Fibroblast of lung (primary cell): ENCODE results near the gene KCNH2. TPM values are rescaled to one million over a fixed set of nuclear protein-coding genes. Genes with fewer than 3 reads are reported as not detected.

Experiments used
- DNase-seq, 2 donors: peaks; one replicate each; pipeline versions ENCODE4 v3.0.0 to v3.0.0-alpha.2; 2010; ENCODE audit warnings: low read depth in 2 of 2
- H2AFZ ChIP-seq: 2 replicates; pipeline ENCODE4 v1.5.1; 2012; ENCODE audit warnings: low read length, control low read depth, inconsistent platforms
- H3K27ac ChIP-seq: 2 replicates; pipeline ENCODE4 v1.5.1; 2011; ENCODE audit warnings: low read length, control low read depth; ENCODE audit not compliant: insufficient read depth
- H3K27me3 ChIP-seq: 2 replicates; pipeline ENCODE4 v1.5.1; 2011; ENCODE audit warnings: mild to moderate bottlenecking, low read length; ENCODE audit not compliant: control insufficient read depth, insufficient read depth
- H3K36me3 ChIP-seq: 2 replicates; pipeline ENCODE4 v1.5.1; 2011; ENCODE audit warnings: low read length; ENCODE audit not compliant: control insufficient read depth, insufficient read depth
- H3K4me1 ChIP-seq: 2 replicates; pipeline ENCODE4 v1.5.1; 2011; ENCODE audit warnings: low read length; ENCODE audit not compliant: control insufficient read depth, insufficient read depth; ENCODE audit errors: extremely low read depth
- H3K4me2 ChIP-seq: 2 replicates; pipeline ENCODE4 v1.5.1; 2011; ENCODE audit warnings: low read length, control low read depth; ENCODE audit not compliant: insufficient read depth; ENCODE audit errors: extremely low read depth
- H3K4me3 ChIP-seq, 4 experiments: fragments of 200-600 bp in 1 of 4; sonication (generic) in 1 of 4; replicated peaks in 1 of 4; 2 replicates each; pipeline ENCODE4 v1.5.1; 2011 to 2016; ENCODE audit warnings: low read length in 4 of 4, low read depth in 3 of 4, mild to moderate bottlenecking in 3 of 4, control low read depth in 2 of 4, inconsistent platforms in 1 of 4, mixed read lengths in 1 of 4; ENCODE audit not compliant: insufficient read depth in 1 of 4; ENCODE audit errors: control extremely low read depth in 1 of 4
- H3K79me2 ChIP-seq: 2 replicates; pipeline ENCODE4 v1.5.1; 2012; ENCODE audit warnings: mild to moderate bottlenecking, low read length, inconsistent platforms; ENCODE audit not compliant: control insufficient read depth, insufficient read depth
- H3K9ac ChIP-seq: 2 replicates; pipeline ENCODE4 v1.5.1; 2011; ENCODE audit warnings: mild to moderate bottlenecking, low read length, control low read depth; ENCODE audit not compliant: insufficient read depth
- H3K9me3 ChIP-seq: 2 replicates; pipeline ENCODE4 v1.5.1; 2012; ENCODE audit warnings: low read depth, low read length; ENCODE audit not compliant: control insufficient read depth, insufficient read depth
- H4K20me1 ChIP-seq: 2 replicates; pipeline ENCODE4 v1.5.1; 2011; ENCODE audit warnings: low read length; ENCODE audit not compliant: control insufficient read depth, insufficient read depth; ENCODE audit errors: extremely low read depth
- CTCF ChIP-seq, 2 donors: IDR thresholded peaks in 1 of 2; conservative IDR thresholded peaks in 1 of 2; 1 replicate in 1 of 2; 2 replicates in 1 of 2; pipeline ENCODE4 v1.5.1; 2011 to 2012; ENCODE audit warnings: low read length in 2 of 2, control low read depth in 1 of 2, inconsistent platforms in 1 of 2, low read depth in 1 of 2, mild to moderate bottlenecking in 1 of 2
- EZH2 ChIP-seq: IDR thresholded peaks from 2 replicates; pipeline ENCODE4 v1.5.1; 2012; ENCODE audit warnings: low read length, control low read depth, mild to moderate bottlenecking; ENCODE audit errors: missing control alignments
- polyA plus RNA-seq, 2 donors: library from polyadenylated mRNA; depleted of rRNA in 1 of 2; stranded (reverse) in 1 of 2; unstranded in 1 of 2; fragments of >200 nt; gene quantifications; 2 replicates each; pipeline ENCODE4 v1.2.1, GENCODE V29; 2011 to 2012; ENCODE audit warnings: missing spikeins in 1 of 2
- total RNA-seq: library from RNA; depleted of rRNA; stranded (reverse); fragments of >200 nt; gene quantifications from 2 replicates; pipeline ENCODE4 v1.2.1, GENCODE V29; 2014

Gene KCNH2
- total and polyA plus RNA-seq, 2 donors (not counting 1 experiment from before 2014, with no cell fraction given) = 0.15 to 6.1 TPM

- Histone ChIP-seq H3K9ac (no peak overlapping the region), H3K36me3 (no peaks in the 10 kb centered on the region), H4K20me1 (no peaks in the 10 kb centered on the region), H3K4me1 (peaks cover 2% of the 10 kb centered on the region), H3K4me3 (no peak overlapping the region), H3K9me3 (no peaks in the 10 kb centered on the region), H3K4me2 (no peak overlapping the region), H3K27me3 (no peaks in the 10 kb centered on the region), H3K27ac (no peak overlapping the region), H3K79me2 (no peaks in the 10 kb centered on the region), H2AFZ (no peak overlapping the region)
- DNase-seq = no peak
- TF ChIP-seq CTCF (conservative IDR thresholded peaks at IDR 0.05 in 1 of 2, IDR thresholded peaks at IDR 0.05 in 1 of 2; ENCODE audit: low read depth in 1 of 2, low read length in 2 of 2) = no peak
- no peak for TF ChIP-seq EZH2
Observed at GRCh38 chr7:150908173-150908572, 69.9 kb downstream of the KCNH2 start.

- H3K9ac ChIP-seq = no peak overlapping the region
- no peak for DNase-seq
Observed at GRCh38 chr7:150904011-150904909, 73.9 kb downstream of the KCNH2 start.

More at GRCh38 chr7:150904011-150904909, 73.9 kb downstream of the KCNH2 start:
- H3K27me3 ChIP-seq = no peaks in the 10 kb centered on the region
- no peak overlapping the region for H3K27ac ChIP-seq
- no peaks in the 10 kb centered on the region for H3K79me2 ChIP-seq
- H3K4me1 ChIP-seq = peaks cover 2% of the 10 kb centered on the region
- TF ChIP-seq CTCF (conservative IDR thresholded peaks at IDR 0.05 in 1 of 2, IDR thresholded peaks at IDR 0.05 in 1 of 2; ENCODE audit: low read depth in 1 of 2, low read length in 2 of 2) (no peak), EZH2 (no peak)
- H4K20me1 ChIP-seq = no peaks in the 10 kb centered on the region
- H3K36me3 ChIP-seq = no peaks in the 10 kb centered on the region
- no peaks in the 10 kb centered on the region for H3K9me3 ChIP-seq
- no peak overlapping the region for H3K4me3 ChIP-seq
- H2AFZ ChIP-seq = no peak overlapping the region
- H3K4me2 ChIP-seq = peak overlapping the region; percentile 23
